SJSA1 (cell line): ENCODE data around the gene NR2F1. TPM values are rescaled to one million over a fixed set of nuclear protein-coding genes. Genes with fewer than 3 reads are reported as not detected.

Source experiments
- DNase-seq, 2 experiments: peaks; one replicate each; pipeline ENCODE4 v3.0.0-alpha.2; 2015 to 2020; ENCODE audit warnings: low spot score in 2 of 2, low read depth in 1 of 2
- H3K27ac ChIP-seq: fragments of 250-450 bp; sonication (Bioruptor Pico); 2 replicates; pipeline ENCODE4 v1.5.1; 2020; ENCODE audit warnings: mild to moderate bottlenecking, moderate library complexity
- H3K27me3 ChIP-seq: fragments of 250-450 bp; sonication (Bioruptor Pico); replicated peaks from 2 replicates; pipeline ENCODE4 v1.5.1; 2020; ENCODE audit warnings: mild to moderate bottlenecking, moderate library complexity
- H3K36me3 ChIP-seq: fragments of 250-450 bp; sonication (Bioruptor Pico); 2 replicates; pipeline ENCODE4 v1.5.1; 2020; ENCODE audit warnings: mild to moderate bottlenecking
- H3K4me1 ChIP-seq: fragments of 250-450 bp; sonication (Bioruptor Pico); replicated peaks from 2 replicates; pipeline ENCODE4 v1.6.1; 2021; ENCODE audit warnings: mild to moderate bottlenecking
- H3K4me3 ChIP-seq: fragments of 250-450 bp; sonication (Bioruptor Pico); 2 replicates; pipeline ENCODE4 v1.5.1; 2020; ENCODE audit warnings: mild to moderate bottlenecking
- H3K9me3 ChIP-seq: fragments of 250-450 bp; sonication (Bioruptor Pico); replicated peaks from 2 replicates; pipeline ENCODE4 v1.5.1; 2020; ENCODE audit warnings: mild to moderate bottlenecking
- total RNA-seq: library from RNA; depleted of rRNA; stranded (reverse); fragments of >200 nt; shearing (Covaris generic); gene quantifications from 2 replicates; pipeline ENCODE4 v1.2.3, GENCODE V29; 2014; rRNA removed

The NR2F1 gene
- total RNA-seq, 1 experiment from 2014 or later = 6.2 TPM

DNA sequence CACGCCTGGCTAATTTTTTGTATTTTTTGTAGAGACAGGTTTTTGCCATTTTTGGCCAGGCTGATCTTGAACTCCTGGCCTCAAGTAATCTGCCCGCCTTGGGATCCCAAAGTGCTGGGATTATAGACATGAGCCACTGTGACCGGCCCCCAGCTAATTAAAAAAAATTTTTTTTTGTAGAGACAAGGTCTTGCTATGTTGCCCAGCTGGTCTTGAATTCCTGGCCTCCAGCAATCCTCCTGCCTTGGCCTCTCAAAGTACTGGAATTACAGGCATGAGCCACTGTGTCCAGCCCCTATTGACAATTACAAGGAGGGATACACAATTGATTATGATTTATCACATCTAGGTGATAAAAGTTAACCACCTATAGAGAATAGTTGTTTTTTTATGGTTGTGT, 59.5 kb downstream of the NR2F1 start:
- Histone ChIP-seq H3K27ac (no peak overlapping the region), H3K4me1 (no peaks in the 10 kb centered on the region), H3K4me3 (no peak overlapping the region), H3K27me3 (no peaks in the 10 kb centered on the region), H3K9me3 (no peaks in the 10 kb centered on the region), H3K36me3 (no peaks in the 10 kb centered on the region)
- no peak for DNase-seq

Other genes starting within 250 kb of the NR2F1 start
- gene NR2F1-AS1, start 2.0 kb upstream of the NR2F1 start, total RNA-seq = 6.0 and 9.2 TPM in 2 replicates
- 0.26 and 0.34 TPM in 2 replicates for gene POU5F2, start 158.4 kb downstream of the NR2F1 start, total RNA-seq